NK-92 (cell line): ENCODE measurements around the gene XDH.

Experiments
- DNase-seq: peaks from one replicate; lab custom pipeline; 2025; ENCODE audit not compliant: unreplicated experiment; lab: John Stamatoyannopoulos, UW

The XDH gene

GRCh38 chr2:31404302-31404701 lies 10.2 kb downstream of the XDH start:
- DNase-seq = no peak

GRCh38 chr2:31402388-31402787 lies 12.2 kb downstream of the XDH start:
- DNase-seq = no peak

GRCh38 chr2:31401580-31401979 lies 13.0 kb downstream of the XDH start:
- no peak for DNase-seq

GRCh38 chr2:31398881-31399280 lies 15.7 kb downstream of the XDH start:
- no peak for DNase-seq

GRCh38 chr2:31397094-31397493 lies 17.4 kb downstream of the XDH start:
- DNase-seq = no peak

GRCh38 chr2:31390324-31390723 lies 24.2 kb downstream of the XDH start:
- DNase-seq = no peak

GRCh38 chr2:31388736-31389135 lies 25.8 kb downstream of the XDH start:
- DNase-seq = no peak

GRCh38 chr2:31387850-31388249 lies 26.7 kb downstream of the XDH start:
- DNase-seq = no peak

GRCh38 chr2:31386648-31387047 lies 27.9 kb downstream of the XDH start:
- no peak for DNase-seq

GRCh38 chr2:31386172-31386571 lies 28.4 kb downstream of the XDH start:
- no peak for DNase-seq

GRCh38 chr2:31384771-31385276 lies 29.7 kb downstream of the XDH start:
- DNase-seq = no peak

- no peak for DNase-seq
Observed at GRCh38 chr2:31384351-31384750, 30.2 kb downstream of the XDH start.

- no peak for DNase-seq
Observed at GRCh38 chr2:31383471-31384153, 30.9 kb downstream of the XDH start.

- DNase-seq = no peak
Observed at GRCh38 chr2:31382452-31383120, 32.0 kb downstream of the XDH start.

- DNase-seq = no peak
Observed at GRCh38 chr2:31381601-31382000, 32.9 kb downstream of the XDH start.

GRCh38 chr2:31380243-31380642 lies 34.3 kb downstream of the XDH start:
- DNase-seq = no peak

- DNase-seq = no peak
Observed at GRCh38 chr2:31379747-31380146, 34.8 kb downstream of the XDH start.

- no peak for DNase-seq
Observed at GRCh38 chr2:31378791-31379501, 35.6 kb downstream of the XDH start.

- DNase-seq = no peak
Observed at GRCh38 chr2:31378389-31378788, 36.2 kb downstream of the XDH start.

- DNase-seq = no peak
Observed at GRCh38 chr2:31373127-31373526, 41.4 kb downstream of the XDH start.

GRCh38 chr2:31372097-31372496 lies 42.4 kb downstream of the XDH start:
- DNase-seq = no peak

GRCh38 chr2:31371691-31372090 lies 42.9 kb downstream of the XDH start:
- no peak for DNase-seq
